GM19023 (cell line): ENCODE results near the gene MAPKAP1.
A peak's percentile ranks its signal among the peaks of the same experiment; 100 is the strongest.

Source experiments
- ATAC-seq: cut with Tn5 transposase; IDR thresholded peaks from one replicate; pipeline ENCODE4 v1.9.1; 2021; ENCODE audit warnings: mild to moderate bottlenecking, moderate library complexity; ENCODE audit not compliant: unreplicated experiment

MAPKAP1 gene

DNA sequence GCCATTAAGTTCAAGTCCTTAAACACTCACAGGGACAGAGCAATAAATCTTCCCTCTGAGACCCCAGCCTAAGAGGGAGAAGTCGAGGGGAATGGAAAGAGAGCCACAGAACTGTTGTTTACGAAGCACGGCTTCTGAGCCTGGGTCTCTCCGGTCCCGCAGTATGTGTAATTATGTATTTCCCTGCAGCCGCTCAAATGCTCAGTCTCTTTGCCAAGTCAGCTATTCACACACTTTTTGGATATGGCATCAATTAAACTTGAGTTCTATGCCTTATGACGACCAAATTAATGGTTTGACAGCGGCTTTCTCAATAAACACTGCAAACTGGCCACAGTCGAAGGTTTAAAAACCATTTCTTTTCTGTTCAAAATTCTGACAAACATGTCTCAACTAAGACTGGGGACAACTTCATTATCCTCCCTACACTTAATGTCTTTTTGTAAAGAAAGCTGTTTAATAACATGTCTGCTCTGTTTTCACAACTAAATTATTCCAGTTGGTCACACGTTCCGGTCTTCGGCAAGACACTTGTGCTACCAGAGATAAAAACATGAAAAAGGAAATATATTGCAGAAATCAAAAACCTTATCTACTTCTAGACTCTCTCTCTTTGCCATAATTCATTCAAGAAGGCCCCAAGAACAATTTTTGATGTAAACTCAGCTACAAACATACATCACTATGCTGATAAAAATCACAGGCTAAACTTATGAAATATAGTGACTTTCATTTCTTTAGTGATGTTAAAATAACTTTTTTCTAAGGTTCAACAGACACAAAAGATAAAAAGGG lies 242.2 kb downstream of the MAPKAP1 start:
- no peak for ATAC-seq

- ATAC-seq: no peak
Measured at GRCh38 chr9:125463926-125464325, 243.1 kb downstream of the MAPKAP1 start.

GRCh38 chr9:125462861-125463291 lies 244.1 kb downstream of the MAPKAP1 start:
- ATAC-seq: no peak

GRCh38 chr9:125461636-125462190 lies 245.3 kb downstream of the MAPKAP1 start:
- ATAC-seq: no peak

- ATAC-seq: no peak
Measured at GRCh38 chr9:125460883-125461635, 245.9 kb downstream of the MAPKAP1 start.

DNA sequence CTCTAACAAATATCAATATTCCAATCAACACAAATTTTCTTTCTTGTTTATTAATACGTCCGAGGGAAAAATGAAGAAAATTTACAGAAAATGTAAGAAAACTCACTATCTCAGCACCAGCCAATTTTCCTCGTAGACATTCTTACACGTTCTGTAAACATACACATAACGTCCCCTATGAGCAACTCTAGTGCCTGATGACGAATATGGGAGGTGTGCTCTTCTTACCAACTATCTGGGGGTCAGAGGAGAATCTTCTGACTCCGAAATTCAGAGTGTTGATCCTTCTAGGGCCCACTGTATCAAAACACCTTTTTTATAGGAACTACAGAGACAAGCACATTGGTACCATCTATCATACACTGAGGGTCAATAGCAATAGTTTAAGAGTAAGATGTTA lies 246.7 kb downstream of the MAPKAP1 start:
- no peak for ATAC-seq

DNA sequence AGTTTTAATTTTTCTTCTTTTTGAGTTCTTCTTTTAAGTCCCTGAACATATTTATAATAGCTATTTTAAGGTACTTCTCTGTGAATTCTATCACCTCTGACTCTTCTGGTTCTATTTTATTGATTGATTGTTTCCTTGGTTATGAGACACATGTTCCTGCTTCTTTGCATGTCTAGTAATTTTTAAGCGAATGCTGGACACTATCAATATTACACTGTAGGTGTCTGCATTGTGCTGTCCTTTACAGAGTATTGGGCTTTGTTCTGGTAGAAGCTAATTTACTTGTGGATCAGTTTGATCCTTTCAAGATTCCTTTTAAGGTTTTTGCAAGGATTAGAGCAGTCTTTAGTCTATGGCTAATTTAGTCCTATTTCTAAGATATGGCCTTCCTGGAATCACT lies 249.7 kb downstream of the MAPKAP1 start:
- ATAC-seq: no peak

DNA sequence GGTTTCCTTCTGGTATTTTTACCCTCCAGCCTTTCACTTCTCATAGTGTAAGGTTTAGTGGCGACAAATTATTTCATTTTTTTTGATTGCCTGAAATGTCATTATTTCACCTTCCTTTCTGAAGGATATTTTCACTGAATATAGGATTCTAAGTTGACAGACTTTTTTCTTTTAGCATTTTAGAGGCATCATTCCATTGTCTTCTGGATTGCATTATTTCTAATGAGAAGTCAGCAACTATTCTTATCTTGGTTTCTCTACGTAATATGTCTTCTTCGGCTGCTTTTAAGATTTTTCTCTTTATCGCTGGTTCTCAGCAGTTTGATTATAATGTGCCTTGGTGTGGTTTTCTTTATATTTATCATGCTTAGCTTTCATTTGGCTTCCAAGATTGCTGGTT lies 251.1 kb downstream of the MAPKAP1 start:
- no peak for ATAC-seq

DNA sequence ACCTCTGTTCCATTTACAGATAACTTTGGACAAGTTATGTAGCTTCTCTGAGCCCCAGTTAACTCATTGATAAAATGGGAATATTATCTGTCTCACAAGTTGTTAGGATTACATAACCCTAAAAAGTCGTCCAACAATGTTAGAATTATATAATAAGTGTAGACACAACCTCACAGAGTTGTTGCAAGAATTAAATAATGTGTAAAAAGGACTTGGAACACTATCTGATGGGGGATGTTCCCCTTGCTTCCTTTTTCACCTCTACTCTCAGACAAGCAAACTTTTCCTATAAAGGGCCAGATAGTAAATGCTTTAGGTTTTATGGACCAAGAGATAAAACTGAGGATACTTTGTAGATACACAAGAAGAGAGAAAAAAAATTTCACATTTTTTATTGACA lies 251.9 kb downstream of the MAPKAP1 start:
- ATAC-seq: no peak

- ATAC-seq: no peak
Measured at GRCh38 chr9:125447202-125447802, 259.7 kb downstream of the MAPKAP1 start.

GRCh38 chr9:125446561-125447094 lies 260.4 kb downstream of the MAPKAP1 start:
- peak; percentile 92 for ATAC-seq

GRCh38 chr9:125444956-125445506 lies 262.0 kb downstream of the MAPKAP1 start:
- ATAC-seq: no peak

DNA sequence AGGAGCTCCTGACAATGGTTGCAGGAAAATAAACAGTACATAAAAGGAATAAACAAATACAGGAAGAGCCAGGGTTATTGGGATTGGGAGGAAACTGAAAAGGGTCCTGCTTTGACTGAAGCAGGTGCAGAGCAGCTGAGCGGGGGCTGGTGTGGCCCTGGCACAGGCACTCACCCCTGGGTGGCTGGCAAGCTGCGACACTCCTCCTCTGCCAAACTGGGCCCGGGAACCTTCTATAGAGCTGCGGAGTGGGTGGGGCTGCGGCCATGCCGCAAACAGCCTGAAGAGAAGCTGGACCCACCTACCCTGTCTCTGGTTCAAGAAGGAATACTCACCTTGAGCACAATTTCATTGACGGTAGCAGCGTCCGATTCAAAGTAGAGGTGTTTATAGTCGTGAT lies 262.8 kb downstream of the MAPKAP1 start:
- ATAC-seq: no peak

DNA sequence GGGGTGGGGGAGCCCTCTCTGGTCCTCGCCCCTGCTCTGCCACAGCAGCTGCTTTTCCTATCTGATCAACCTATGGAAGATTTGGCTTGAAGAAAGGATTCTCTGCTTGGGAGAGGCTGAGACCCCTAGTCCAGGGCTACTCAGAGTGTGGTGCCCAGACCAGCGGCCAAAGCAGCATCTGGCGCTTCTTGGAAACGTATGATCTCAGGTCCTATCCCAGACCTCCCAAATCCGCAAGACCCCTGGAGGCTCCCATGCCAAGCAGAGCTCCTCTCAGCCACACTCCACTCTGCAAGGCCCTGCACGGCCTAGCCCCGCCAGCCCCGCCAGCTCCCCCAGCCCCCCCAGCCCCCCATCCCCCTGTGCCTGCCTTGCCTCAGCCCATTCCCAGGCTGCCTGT lies 263.6 kb downstream of the MAPKAP1 start:
- no peak for ATAC-seq

DNA sequence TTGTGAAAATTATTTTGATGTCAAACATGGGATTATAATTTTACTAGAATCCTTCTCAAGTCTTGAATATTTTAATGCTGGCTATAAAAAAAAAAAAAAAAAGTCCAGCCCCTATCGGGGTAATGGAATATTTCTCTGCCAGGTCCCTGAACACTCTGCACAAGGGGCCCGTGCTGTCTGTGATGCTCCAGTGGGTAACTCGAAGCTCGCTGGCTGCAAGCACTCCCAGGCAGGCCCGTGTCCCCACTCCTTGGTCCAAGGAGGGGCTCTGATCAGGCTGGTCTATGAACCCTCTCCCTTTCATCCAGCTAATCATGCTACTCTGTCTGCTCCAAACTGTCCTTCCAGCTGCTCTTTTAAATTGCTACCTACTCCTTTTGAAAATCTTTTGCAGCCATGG lies 264.6 kb downstream of the MAPKAP1 start:
- ATAC-seq: no peak

DNA sequence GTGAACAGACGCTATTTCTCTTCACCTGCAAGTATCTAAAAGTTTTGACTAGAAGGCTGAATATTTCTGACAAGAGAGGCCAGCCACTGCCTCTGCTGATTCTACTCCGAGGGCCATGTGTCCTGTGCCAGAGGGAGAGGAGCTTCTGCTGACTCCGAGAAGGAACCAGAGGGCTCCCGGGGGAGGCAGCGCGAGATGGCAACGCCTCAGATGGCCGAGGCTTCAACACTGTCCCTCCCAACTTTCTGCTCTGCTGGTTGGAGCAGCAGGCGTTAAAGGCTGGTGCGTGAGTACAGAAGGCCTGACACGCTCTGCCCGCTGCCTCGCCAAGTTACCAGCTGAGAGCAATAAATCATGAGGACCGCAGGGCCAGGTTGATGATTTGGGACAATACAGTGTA lies 266.6 kb downstream of the MAPKAP1 start:
- no peak for ATAC-seq

- ATAC-seq: no peak
Measured at GRCh38 chr9:125439434-125440272, 267.4 kb downstream of the MAPKAP1 start.

DNA sequence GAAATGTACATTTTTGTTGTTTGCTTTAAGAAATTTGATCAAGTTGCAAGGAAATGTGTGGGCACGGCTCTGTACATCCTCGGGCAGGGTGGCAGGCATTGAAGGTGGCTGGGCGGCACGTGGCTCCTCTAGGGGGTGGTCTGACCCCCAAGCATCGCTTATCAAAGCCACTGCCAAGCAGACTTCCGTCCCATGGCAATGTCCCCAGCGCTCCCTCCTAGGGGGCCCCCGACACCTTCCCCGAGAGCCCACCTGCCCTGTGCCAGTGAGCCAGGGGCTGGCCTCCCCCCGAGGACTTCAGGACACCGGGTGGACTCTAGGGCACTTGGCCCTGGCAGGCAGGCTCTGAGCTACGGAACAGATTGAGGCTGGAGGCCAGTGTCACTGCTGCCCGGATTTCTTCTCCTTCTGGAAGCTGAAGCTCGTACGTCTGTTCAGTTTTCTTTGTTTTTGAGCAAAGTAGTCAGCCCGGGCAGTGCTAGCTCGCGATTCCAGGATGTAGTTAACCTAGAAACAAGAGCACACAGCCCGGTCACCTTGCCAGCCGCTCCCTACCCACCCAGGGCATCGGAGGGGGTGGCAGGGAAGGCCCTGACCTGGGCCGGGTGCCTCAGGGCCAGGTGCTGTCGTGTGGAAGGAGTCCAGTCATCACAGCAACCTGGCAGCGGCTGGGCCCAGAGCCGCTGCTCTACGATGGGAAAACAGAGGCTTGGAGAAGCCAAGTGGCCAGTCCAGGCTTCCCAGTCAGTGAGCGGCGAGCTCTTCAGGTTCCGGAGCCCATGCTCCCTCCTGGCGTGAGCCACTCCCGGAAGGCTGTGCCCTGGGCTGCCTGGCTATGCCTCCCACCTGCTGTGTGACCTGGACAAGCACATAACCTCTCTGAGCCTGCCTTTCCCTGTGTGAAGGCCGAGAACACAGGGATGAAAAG lies 268.2 kb downstream of the MAPKAP1 start:
- ATAC-seq: no peak

- no peak for ATAC-seq
Measured at GRCh38 chr9:125437771-125438221, 269.2 kb downstream of the MAPKAP1 start.
